Activated T-cell treated with anti-CD3 and anti-CD28 coated beads, Interleukin-2, amount 50 U/mL, for 24 hours (primary cell): ENCODE measurements around the gene PDIK1L.

Experiments
- DNase-seq: peaks from one replicate; pipeline ENCODE4 v3.0.0-alpha.2; 2020
- H3K27ac Mint-ChIP-seq: 2 replicates; pipeline ENCODE4 v1.8.0; 2020; ENCODE audit warnings: mild to moderate bottlenecking, mixed read lengths
- H3K27me3 Mint-ChIP-seq: 2 replicates; pipeline ENCODE4 v1.8.0; 2020; ENCODE audit warnings: mixed read lengths
- H3K36me3 Mint-ChIP-seq: 2 replicates; pipeline ENCODE4 v1.8.0; 2020; ENCODE audit warnings: low read depth, mixed read lengths
- H3K4me1 Mint-ChIP-seq: 2 replicates; pipeline ENCODE4 v1.8.0; 2020; ENCODE audit warnings: low read depth, mixed read lengths
- H3K4me3 Mint-ChIP-seq: 2 replicates; pipeline ENCODE4 v1.8.0; 2020; ENCODE audit warnings: mild to moderate bottlenecking, moderate library complexity, mixed read lengths
- H3K9me3 Mint-ChIP-seq: 2 replicates; pipeline ENCODE4 v1.8.0; 2020; ENCODE audit warnings: mixed read lengths

The PDIK1L gene

DNA sequence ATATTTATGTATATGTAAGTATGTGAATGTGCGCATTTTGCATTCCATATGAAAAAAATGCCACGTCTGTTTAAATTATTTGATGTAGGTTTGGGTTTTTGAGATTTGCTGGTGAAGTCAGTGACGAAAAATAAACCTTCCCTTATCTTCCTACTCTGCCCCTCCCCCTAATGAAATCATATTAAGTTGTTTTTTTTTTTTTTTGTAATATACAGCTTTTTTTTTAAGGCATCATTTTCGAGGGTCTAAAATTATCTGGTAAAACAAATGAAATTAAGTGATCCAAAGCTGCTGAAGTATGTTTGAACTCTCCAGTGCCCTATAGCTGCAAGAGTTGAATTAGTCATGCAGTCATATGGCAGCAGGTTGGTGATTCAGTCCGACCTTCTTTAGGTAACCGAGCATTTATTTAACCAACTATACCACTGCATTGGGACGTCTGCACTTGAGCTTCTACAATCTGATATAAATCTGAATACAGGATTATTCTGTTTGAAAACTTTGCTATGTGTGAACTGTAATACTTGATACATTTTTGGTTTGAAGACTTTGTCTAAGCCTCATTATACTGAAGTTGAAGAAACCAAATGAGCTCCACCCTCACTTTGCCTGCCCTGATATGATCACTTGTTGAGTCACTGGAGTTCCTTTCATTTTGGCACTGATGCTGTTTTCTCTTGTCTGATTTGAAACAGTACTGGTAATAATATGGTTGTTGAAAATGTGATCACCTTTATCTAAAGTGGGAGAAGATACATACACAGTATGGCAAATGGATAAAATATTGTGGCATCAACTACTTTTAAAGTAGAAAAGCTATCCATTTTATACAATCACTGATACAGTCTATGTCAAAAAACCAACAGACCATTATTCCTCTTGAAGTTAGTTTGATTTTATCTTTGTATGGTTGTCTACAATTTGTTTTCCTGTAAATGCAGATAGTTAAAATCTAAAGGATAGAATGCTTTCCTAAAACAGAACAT is 11.7 kb downstream of the PDIK1L start:
- H3K9me3 Mint-ChIP-seq, result no peaks in the 10 kb centered on the region
- DNase-seq, result no peak
- peaks cover 48% of the 10 kb centered on the region for H3K36me3 Mint-ChIP-seq
- H3K27ac Mint-ChIP-seq, result peak overlapping the region; percentile 65
- H3K4me3 Mint-ChIP-seq, result no peak overlapping the region
- H3K27me3 Mint-ChIP-seq, result no peaks in the 10 kb centered on the region
- peaks cover 80% of the 10 kb centered on the region for H3K4me1 Mint-ChIP-seq

DNA sequence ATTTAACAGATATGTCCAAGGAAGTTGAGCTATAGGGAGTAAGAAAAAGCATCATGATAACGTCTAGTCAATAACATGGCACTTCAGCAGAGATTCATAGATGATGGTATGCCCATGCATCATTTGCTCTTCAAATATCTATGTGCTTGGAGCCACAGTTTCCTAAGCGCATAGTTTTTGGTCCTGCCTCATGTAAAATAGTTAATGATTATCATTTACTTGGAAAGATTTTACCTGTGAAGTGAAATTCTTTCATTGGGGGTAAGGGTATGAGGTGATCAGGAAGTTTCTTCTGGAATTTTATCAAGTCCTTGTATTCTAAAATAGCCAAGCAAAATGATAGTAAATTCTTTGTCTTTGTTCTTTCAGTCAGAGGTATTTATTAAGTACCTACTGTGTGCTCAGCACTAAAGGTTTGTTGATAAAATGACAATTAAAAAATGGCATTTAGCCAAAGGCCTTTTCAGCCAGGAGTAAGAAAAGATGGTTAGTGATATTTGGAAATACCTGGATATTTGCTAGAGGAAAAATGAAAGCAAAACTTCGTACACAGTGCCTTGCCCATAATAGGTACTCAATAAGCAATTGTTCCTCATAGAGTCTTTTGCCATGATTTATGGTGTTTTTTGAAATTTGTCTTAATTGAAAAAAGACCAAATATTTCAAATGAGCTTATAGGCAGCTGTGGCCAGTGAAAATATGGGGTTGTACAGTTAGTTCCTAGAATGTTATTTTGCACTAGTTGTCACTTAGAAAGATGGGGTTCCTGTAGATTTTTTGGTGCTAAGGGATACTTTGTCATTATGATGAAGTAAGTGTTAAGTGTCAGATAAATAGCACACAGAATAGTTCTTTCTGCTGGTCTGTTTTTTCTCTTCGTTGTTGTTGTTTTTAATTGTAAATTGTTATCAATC is 13.1 kb downstream of the PDIK1L start:
- peaks cover 69% of the 10 kb centered on the region for H3K4me1 Mint-ChIP-seq
- H3K9me3 Mint-ChIP-seq, result no peaks in the 10 kb centered on the region
- no peaks in the 10 kb centered on the region for H3K27me3 Mint-ChIP-seq
- H3K4me3 Mint-ChIP-seq, result no peak overlapping the region
- no peak overlapping the region for H3K27ac Mint-ChIP-seq
- DNase-seq, result no peak
- peaks cover 34% of the 10 kb centered on the region for H3K36me3 Mint-ChIP-seq

DNA sequence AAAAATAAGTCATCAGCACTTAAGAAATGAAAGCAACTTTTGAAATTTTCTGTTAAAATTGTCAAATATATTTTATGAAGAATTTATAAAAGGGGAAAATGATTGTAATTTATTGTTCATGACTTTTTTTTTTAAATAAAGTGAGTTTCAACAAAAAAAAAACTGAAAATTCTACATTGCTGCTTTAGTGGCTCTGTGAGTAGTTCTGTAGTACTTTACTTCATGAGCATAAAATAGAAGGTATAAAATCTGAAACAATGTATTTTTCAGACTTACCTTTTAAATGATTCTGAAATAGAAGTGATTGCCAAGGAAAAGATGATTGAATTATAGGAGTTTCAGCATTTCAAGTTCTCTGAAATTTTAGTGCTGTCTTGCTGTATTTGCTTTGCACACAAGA is 13.8 kb downstream of the PDIK1L start:
- no peak for DNase-seq
- Mint-ChIP-seq H3K27me3 (no peaks in the 10 kb centered on the region), H3K27ac (no peak overlapping the region), H3K4me3 (no peak overlapping the region), H3K9me3 (no peaks in the 10 kb centered on the region), H3K36me3 (peaks cover 27% of the 10 kb centered on the region), H3K4me1 (peaks cover 62% of the 10 kb centered on the region)

DNA sequence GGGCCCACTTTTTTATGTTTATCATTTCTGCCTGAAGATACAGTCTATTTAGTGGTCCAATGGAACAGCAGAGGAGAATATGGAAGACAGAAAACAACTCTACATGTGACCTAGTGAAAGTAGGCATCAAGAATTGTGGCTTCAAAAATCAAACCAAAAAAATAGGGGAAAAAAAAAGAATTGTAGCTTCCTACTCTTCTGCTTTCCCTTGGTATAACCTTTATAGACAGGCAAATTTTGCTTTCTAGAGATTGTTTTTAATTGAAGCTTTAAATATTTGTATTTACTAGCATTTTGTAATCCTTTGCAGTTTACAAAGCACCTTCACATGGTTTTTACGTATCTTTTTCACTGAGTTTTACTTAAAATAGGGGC is 14.3 kb downstream of the PDIK1L start:
- H3K27ac Mint-ChIP-seq, result peak overlapping the region; percentile 66
- H3K9me3 Mint-ChIP-seq, result no peaks in the 10 kb centered on the region
- H3K4me1 Mint-ChIP-seq, result peaks cover 61% of the 10 kb centered on the region
- no peaks in the 10 kb centered on the region for H3K27me3 Mint-ChIP-seq
- peak overlapping the region; percentile 55 for H3K4me3 Mint-ChIP-seq
- H3K36me3 Mint-ChIP-seq, result peaks cover 25% of the 10 kb centered on the region
- no peak for DNase-seq

DNA sequence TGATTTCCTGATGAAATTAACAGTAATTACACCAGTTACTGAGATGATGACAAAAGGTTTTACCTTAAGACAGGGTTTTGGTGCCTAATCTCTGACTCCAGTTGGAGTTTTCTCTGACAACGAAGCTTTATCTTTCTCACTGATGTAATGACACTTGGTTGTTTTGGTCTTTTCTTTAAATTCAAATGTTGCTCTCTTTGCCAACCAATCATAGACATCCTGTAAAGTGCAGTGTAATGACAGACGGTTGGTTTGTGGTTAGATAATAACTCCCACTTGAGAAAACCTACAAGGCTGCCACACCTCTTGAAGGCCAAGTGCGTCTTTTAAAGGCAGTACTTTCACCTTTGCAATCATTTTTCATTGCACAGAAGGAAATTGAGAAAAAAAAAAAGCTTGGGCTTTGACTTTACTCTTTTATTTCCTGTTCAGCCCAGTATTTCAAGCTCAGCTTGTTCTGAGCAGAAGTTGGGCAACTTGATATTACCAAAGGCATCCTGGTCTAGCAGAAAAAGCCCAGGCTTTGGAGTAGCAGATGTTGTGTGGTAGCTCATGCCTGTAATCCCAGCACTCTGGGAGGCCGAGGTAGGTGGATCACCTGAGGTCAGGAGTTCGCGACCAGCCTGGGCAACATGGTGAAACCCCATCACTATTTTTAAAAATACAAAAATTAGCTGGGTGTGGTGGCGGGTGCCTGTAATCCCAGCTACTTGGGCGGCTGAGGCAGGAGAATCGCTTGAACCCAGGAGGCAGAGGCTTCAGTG is 14.9 kb downstream of the PDIK1L start:
- no peak for DNase-seq
- H3K27ac Mint-ChIP-seq, result peak overlapping the region; percentile 66
- peak overlapping the region; percentile 55 for H3K4me3 Mint-ChIP-seq
- H3K9me3 Mint-ChIP-seq, result no peaks in the 10 kb centered on the region
- peaks cover 61% of the 10 kb centered on the region for H3K4me1 Mint-ChIP-seq
- H3K27me3 Mint-ChIP-seq, result no peaks in the 10 kb centered on the region
- H3K36me3 Mint-ChIP-seq, result peaks cover 25% of the 10 kb centered on the region

DNA sequence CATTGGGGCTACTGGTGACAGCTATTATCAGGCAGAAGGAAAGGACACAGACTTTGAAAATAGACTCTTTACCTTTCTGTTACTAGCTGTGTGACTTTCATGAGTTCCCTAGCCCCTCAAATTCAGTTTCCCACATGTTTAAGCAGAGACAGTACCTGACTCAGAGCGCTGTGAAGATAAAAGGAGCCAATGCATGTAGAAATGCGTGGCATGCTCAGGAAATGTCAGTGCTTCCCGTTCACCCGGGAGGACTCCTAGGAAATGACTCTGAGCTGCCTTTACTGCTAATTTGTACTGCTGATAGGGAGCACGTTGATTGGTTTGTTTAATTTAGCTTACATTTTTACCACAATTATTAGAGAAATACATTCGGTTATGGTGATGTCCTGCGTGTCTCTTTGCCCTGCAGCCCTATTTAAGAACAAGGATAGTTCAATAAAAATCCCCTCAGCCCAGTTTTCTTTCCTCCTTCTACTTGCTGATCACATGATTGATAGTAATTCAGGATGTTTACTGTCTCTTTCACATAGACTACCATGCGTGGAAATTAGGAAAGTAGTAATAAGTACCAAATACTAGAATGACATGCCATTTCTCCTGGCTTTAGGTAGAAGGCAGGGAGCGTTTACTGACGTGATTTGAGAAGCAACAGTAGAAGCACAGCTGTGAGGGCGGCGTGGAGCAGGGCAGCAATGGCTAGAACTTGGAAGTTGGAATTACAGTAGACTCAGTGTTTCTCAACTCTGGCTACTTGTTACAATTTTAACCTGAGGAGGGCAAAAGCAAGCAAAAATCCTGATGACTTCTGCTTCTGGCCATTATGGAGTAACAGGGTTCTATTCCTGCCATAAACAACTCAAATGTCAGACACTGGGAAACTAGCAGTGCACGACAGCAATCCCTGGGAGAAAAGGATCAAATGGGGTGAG is 15.9 kb downstream of the PDIK1L start:
- peak overlapping the region; percentile 55 for H3K4me3 Mint-ChIP-seq
- H3K27ac Mint-ChIP-seq, result peak overlapping the region; percentile 74
- peaks cover 55% of the 10 kb centered on the region for H3K4me1 Mint-ChIP-seq
- H3K27me3 Mint-ChIP-seq, result no peaks in the 10 kb centered on the region
- H3K9me3 Mint-ChIP-seq, result no peaks in the 10 kb centered on the region
- H3K36me3 Mint-ChIP-seq, result peaks cover 15% of the 10 kb centered on the region
- DNase-seq, result no peak

DNA sequence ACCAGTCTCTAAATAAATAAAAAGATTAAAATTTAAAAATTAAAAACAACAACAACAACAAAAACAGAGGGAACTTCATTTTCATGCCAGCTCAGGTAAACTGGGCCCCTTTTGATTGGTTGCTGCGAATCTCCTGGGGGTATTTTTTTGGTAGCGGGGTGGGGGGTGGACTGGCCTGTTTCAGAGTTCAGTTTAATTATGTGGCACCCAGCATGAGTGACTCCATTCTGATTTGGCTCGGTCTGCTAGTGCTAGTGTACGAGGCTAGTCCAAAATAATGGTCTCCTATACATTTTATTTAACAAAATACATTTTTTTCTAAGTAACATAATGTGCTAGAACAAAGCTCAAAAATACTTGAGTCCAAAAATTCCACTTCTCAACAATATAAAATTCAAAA is 18.2 kb downstream of the PDIK1L start:
- no peak for DNase-seq
- H3K4me1 Mint-ChIP-seq, result peaks cover 35% of the 10 kb centered on the region
- H3K27me3 Mint-ChIP-seq, result no peaks in the 10 kb centered on the region
- H3K4me3 Mint-ChIP-seq, result no peak overlapping the region
- H3K9me3 Mint-ChIP-seq, result no peaks in the 10 kb centered on the region
- H3K36me3 Mint-ChIP-seq, result peaks cover 2% of the 10 kb centered on the region
- H3K27ac Mint-ChIP-seq, result no peak overlapping the region

DNA sequence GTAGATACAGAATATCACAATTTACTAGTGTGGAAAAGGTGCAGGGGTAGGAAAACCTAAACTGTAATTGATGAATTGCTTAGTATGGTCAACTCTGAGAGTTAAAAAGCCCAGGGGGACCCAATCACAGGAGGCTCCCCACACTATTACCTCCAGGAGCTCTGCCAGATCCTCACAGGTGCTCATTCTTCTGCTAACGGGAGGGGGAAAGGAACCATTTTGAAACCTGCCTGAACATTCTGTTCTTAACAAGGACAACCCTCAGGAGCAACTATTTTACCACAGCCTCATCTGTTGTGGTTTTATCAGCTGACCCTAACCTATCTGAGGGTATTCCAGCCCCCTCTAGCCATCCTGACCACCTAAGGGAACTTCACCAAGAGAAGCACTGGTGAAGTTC is 19.1 kb downstream of the PDIK1L start:
- no peak for DNase-seq
- Mint-ChIP-seq H3K4me3 (no peak overlapping the region), H3K9me3 (no peaks in the 10 kb centered on the region), H3K36me3 (no peaks in the 10 kb centered on the region), H3K27me3 (no peaks in the 10 kb centered on the region), H3K27ac (no peak overlapping the region), H3K4me1 (peaks cover 28% of the 10 kb centered on the region)

DNA sequence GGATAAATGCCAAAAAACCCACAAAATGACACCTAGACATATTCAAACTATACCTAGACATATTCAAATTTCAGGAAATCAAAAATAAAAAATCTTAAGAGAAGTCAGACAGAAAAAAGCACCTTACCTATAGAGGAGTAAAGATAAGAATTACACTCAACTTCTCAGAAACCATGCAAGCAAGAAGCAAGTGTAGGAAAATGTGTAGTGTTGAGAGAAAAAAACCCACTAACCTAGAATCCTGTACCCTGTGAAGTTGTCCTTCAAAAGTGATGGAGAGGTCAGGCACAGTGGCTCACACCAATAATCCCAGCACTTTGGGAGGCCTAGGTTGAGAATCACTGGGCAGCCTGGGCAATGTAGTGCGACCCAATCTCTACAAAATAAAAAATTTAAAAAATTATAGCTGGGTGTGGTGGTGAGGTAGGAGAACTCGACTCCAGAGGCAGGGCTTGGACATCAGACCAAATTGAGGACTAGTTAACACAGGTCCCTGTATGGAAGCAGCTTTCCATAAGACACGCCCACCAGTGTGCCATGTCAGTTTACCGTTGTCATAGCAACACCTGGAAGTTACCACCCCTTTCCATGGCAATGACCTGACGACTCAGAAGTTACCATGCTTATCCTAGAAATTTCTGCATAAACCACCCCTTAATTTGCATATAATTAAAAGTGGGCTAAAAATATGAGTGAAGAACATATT is 20.7 kb downstream of the PDIK1L start:
- H3K36me3 Mint-ChIP-seq, result no peaks in the 10 kb centered on the region
- H3K27ac Mint-ChIP-seq, result no peak overlapping the region
- H3K27me3 Mint-ChIP-seq, result no peaks in the 10 kb centered on the region
- no peak for DNase-seq
- H3K4me1 Mint-ChIP-seq, result peaks cover 14% of the 10 kb centered on the region
- H3K9me3 Mint-ChIP-seq, result no peaks in the 10 kb centered on the region
- H3K4me3 Mint-ChIP-seq, result no peak overlapping the region

DNA sequence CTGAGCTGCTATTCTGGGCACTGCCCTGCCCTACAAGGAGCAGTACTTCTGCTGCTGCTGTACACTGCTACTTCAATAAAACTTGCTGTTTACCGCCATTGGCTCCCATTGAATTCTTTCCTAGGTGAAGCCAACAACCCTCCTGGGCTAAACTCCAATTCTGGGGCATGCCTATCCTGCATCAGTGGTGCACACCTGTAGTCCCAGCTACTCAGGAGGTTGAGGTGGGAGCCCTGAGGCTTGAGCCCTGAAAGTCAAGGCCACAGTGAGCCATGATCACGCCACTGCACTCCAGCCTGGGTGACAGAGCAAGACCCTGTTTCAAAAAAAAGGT is 21.2 kb downstream of the PDIK1L start:
- Mint-ChIP-seq H3K4me3 (no peak overlapping the region), H3K4me1 (peaks cover 9% of the 10 kb centered on the region), H3K27me3 (no peaks in the 10 kb centered on the region), H3K27ac (no peak overlapping the region), H3K36me3 (no peaks in the 10 kb centered on the region), H3K9me3 (no peaks in the 10 kb centered on the region)
- DNase-seq, result no peak

DNA sequence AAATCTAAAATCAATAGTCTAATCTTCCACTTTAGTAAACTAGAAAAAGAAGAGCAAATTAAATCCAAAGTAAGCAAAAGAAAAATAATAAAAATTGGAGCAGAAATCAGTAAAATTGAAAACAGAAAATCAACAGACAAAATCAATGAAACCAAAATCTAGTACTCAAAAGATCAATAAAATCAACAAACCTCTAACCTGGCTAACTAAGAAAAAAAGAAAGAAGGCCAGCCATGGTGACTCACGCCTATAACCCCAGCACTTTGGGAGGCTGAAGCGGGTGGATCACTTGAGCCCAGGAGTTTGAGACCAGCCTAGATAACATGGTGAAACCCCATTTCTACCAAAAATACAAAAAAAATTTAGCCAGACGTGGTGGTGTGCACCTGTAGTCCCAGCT is 22.8 kb downstream of the PDIK1L start:
- H3K4me1 Mint-ChIP-seq, result peaks cover 10% of the 10 kb centered on the region
- H3K27ac Mint-ChIP-seq, result no peak overlapping the region
- no peaks in the 10 kb centered on the region for H3K36me3 Mint-ChIP-seq
- no peak for DNase-seq
- no peak overlapping the region for H3K4me3 Mint-ChIP-seq
- no peaks in the 10 kb centered on the region for H3K9me3 Mint-ChIP-seq
- H3K27me3 Mint-ChIP-seq, result no peaks in the 10 kb centered on the region

DNA sequence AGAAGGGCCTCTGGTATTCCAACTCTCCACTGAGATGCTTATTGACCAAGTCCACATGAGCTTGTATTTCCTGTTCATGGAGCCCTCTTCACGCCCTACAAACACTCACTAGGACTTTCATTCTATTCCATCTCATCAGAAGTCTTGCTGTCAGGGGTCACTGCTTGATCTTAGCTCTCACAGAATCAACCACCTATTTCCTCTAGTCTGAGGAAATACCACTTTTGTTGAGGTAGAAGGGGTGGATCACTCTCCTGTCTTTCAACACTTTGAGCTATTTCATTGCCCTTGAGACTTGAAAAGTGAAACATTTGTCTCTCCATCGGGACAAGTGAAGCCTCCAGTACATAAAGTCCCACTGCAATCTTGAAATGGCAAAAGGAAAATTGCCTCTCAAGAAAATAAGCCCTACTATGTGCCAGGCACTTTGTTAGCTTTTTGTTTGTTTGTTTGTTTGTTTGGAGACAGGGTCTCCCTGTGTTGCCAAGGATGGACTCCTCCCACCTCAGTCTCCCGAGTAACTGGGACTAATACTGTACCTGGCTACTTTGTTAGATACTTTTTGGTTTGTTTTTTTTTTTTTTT is 27.4 kb downstream of the PDIK1L start:
- peaks cover 8% of the 10 kb centered on the region for H3K4me1 Mint-ChIP-seq
- H3K36me3 Mint-ChIP-seq, result no peaks in the 10 kb centered on the region
- no peak overlapping the region for H3K4me3 Mint-ChIP-seq
- H3K27me3 Mint-ChIP-seq, result no peaks in the 10 kb centered on the region
- H3K27ac Mint-ChIP-seq, result no peak overlapping the region
- no peak for DNase-seq
- H3K9me3 Mint-ChIP-seq, result no peaks in the 10 kb centered on the region

DNA sequence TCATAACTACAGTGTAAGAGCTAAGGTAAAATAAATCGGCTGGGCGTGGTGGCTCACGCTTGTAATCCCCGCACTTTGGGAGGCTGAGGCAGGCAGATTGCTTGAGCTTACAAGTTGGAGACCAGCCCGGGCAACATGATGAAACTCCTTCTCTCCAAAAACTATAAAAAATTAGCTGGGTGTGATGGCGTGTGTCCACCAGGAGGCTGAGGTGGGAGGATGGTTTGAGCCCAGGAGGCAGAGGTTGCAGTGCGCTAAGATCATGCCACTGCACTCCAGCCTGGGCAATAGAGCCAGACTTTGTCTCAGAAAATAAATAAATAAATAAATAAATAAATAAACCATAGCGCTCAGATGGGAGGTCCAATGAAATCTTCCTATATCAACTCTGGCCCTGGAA is 30.5 kb downstream of the PDIK1L start:
- Mint-ChIP-seq H3K27ac (no peak overlapping the region), H3K4me3 (no peak overlapping the region), H3K9me3 (no peaks in the 10 kb centered on the region), H3K4me1 (peaks cover 13% of the 10 kb centered on the region), H3K27me3 (no peaks in the 10 kb centered on the region), H3K36me3 (no peaks in the 10 kb centered on the region)
- no peak for DNase-seq
